ENCODE results near the gene DHX30.

DHX30 gene

GRCh38 chr3:47852604-47853602, 50.0 kb downstream of the DHX30 start:
- no peak for DNase-seq

- DNase-seq, result no peak
Measured at GRCh38 chr3:47854267-47854666, 51.3 kb downstream of the DHX30 start.

GRCh38 chr3:47854720-47855455, 52.0 kb downstream of the DHX30 start:
- no peak for DNase-seq

- no peak for DNase-seq
Measured at GRCh38 chr3:47855461-47856383, 52.8 kb downstream of the DHX30 start.

GRCh38 chr3:47856669-47857068, 53.7 kb downstream of the DHX30 start:
- no peak for DNase-seq

- DNase-seq, result no peak
Measured at GRCh38 chr3:47857151-47857550, 54.2 kb downstream of the DHX30 start.

- DNase-seq, result no peak
Measured at GRCh38 chr3:47859956-47860605, 57.1 kb downstream of the DHX30 start.

GRCh38 chr3:47863391-47864128, 60.6 kb downstream of the DHX30 start:
- DNase-seq, result no peak

- no peak for DNase-seq
Measured at GRCh38 chr3:47865192-47865591, 62.3 kb downstream of the DHX30 start.

- no peak for DNase-seq
Measured at GRCh38 chr3:47867451-47868044, 64.6 kb downstream of the DHX30 start.

GRCh38 chr3:47868306-47868705, 65.4 kb downstream of the DHX30 start:
- no peak for DNase-seq

GRCh38 chr3:47870156-47870555, 67.2 kb downstream of the DHX30 start:
- DNase-seq, result no peak

GRCh38 chr3:47870702-47871260, 67.8 kb downstream of the DHX30 start:
- no peak for DNase-seq

- DNase-seq, result no peak
Measured at GRCh38 chr3:47871389-47871788, 68.5 kb downstream of the DHX30 start.

- DNase-seq, result no peak
Measured at GRCh38 chr3:47872916-47873315, 70.0 kb downstream of the DHX30 start.

- DNase-seq, result no peak
Measured at GRCh38 chr3:47874438-47874837, 71.5 kb downstream of the DHX30 start.

- no peak for DNase-seq
Measured at GRCh38 chr3:47874913-47875312, 72.0 kb downstream of the DHX30 start.

GRCh38 chr3:47877290-47877689, 74.4 kb downstream of the DHX30 start:
- DNase-seq, result no peak

GRCh38 chr3:47877719-47878118, 74.8 kb downstream of the DHX30 start:
- no peak for DNase-seq

GRCh38 chr3:47882338-47882737, 79.4 kb downstream of the DHX30 start:
- no peak for DNase-seq

- no peak for DNase-seq
Measured at GRCh38 chr3:47884603-47885002, 81.7 kb downstream of the DHX30 start.

All from DMS79 (cell line).